Endothelial cell of umbilical vein (primary cell): ENCODE data around the gene PRKCB. TPM values are rescaled to one million over a fixed set of nuclear protein-coding genes. Genes with fewer than 3 reads are reported as not detected.

Experiments
- BruUV-seq: library from RNA; stranded (reverse); fragments of 400-500 nt; replicated peaks from 2 replicates; lab custom pipeline; 2021; lab: Mats Ljungman, UMichigan
- CTCF ChIA-PET: fragments of 300-600, 350-600 bp; sonication (Branson Sonifier 250); formaldehyde crosslinking; loops from one replicate; lab custom pipeline; 2021; ENCODE audit warnings: antibody characterized with exemption, inconsistent platforms; lab: Charles Lee
- POLR2A ChIA-PET: fragments of 300-600, 350-600 bp; sonication (Branson Sonifier 250); formaldehyde crosslinking; loops from one replicate; lab custom pipeline; 2021; ENCODE audit warnings: antibody characterized with exemption, inconsistent platforms; lab: Charles Lee
- DNase-seq: peaks from one replicate; pipeline ENCODE4 v3.0.0-alpha.2; 2011; ENCODE audit warnings: low read depth, low spot score
- FAIRE-seq: peaks from 2 replicates; lab custom pipeline; 2011; peaks lifted over from hg19 to GRCh38; lab: Jason Lieb, UNC
- H2AFZ ChIP-seq: 2 replicates; pipeline ENCODE4 v1.6.0; 2012; ENCODE audit warnings: low read depth, low read length, control low read depth, inconsistent platforms
- H3K27ac ChIP-seq: 2 replicates; pipeline ENCODE4 v1.5.1; 2011; ENCODE audit warnings: low read depth, mild to moderate bottlenecking, control low read depth, low read length, moderate library complexity; ENCODE audit not compliant: insufficient read depth
- H3K27me3 ChIP-seq, 2 experiments: 2 replicates each; pipeline versions ENCODE4 v1.6.0 to v1.6.1; 2011; ENCODE audit warnings: low read length in 2 of 2, mixed read lengths in 1 of 2; ENCODE audit not compliant: control insufficient read depth in 2 of 2, insufficient read depth in 2 of 2
- H3K36me3 ChIP-seq, 2 experiments: 2 replicates in 1 of 2; 3 replicates in 1 of 2; pipeline ENCODE4 v1.5.1; 2011; ENCODE audit warnings: low read length in 2 of 2, mild to moderate bottlenecking in 1 of 2, moderate library complexity in 1 of 2; ENCODE audit not compliant: control insufficient read depth in 2 of 2, insufficient read depth in 2 of 2; ENCODE audit errors: extremely low read depth in 1 of 2
- H3K4me1 ChIP-seq: 3 replicates; pipeline ENCODE4 v1.5.1; 2011; ENCODE audit warnings: mild to moderate bottlenecking, low read length; ENCODE audit not compliant: control insufficient read depth, insufficient read depth; ENCODE audit errors: extremely low read depth
- H3K4me2 ChIP-seq: 2 replicates; pipeline ENCODE4 v1.6.1; 2011; ENCODE audit warnings: low read length, control low read depth, mixed read lengths; ENCODE audit not compliant: insufficient read depth
- H3K4me3 ChIP-seq, 3 experiments: fragments of 200-600 bp in 1 of 3; sonication (generic), shearing (Covaris generic) in 1 of 3; replicated peaks in 1 of 3; 2 replicates each; pipeline ENCODE4 v1.5.1; 2011 to 2016; ENCODE audit warnings: control low read depth in 3 of 3, low read length in 3 of 3, mild to moderate bottlenecking in 2 of 3, inconsistent platforms in 1 of 3, low read depth in 1 of 3, moderate library complexity in 1 of 3; ENCODE audit not compliant: insufficient read depth in 1 of 3
- H3K79me2 ChIP-seq: 2 replicates; pipeline ENCODE4 v1.6.0; 2012; ENCODE audit warnings: low read length, inconsistent platforms; ENCODE audit not compliant: control insufficient read depth, insufficient read depth
- H3K9ac ChIP-seq: replicated peaks from 2 replicates; pipeline ENCODE3; 2011; ENCODE audit warnings: low read length, control low read depth; ENCODE audit not compliant: insufficient read depth; ENCODE audit errors: extremely low read depth
- H3K9me1 ChIP-seq: replicated peaks from 3 replicates; pipeline ENCODE4 v1.6.0; 2011; ENCODE audit warnings: mild to moderate bottlenecking, low read length; ENCODE audit not compliant: control insufficient read depth, insufficient read depth; ENCODE audit errors: extremely low read depth
- H3K9me3 ChIP-seq: replicated peaks from 2 replicates; pipeline ENCODE4 v1.5.1; 2012; ENCODE audit warnings: low read length, inconsistent platforms; ENCODE audit not compliant: control insufficient read depth, insufficient read depth
- H4K20me1 ChIP-seq: replicated peaks from 2 replicates; pipeline ENCODE3; 2011; ENCODE audit warnings: mild to moderate bottlenecking, low read length; ENCODE audit not compliant: control insufficient read depth, insufficient read depth; ENCODE audit errors: extremely low read depth
- EZH2 ChIP-seq: IDR thresholded peaks from 2 replicates; pipeline ENCODE4 v1.6.1; 2012; ENCODE audit warnings: borderline replicate concordance, low read depth, mild to moderate bottlenecking, moderate library complexity, low read length, inconsistent platforms; ENCODE audit not compliant: severe bottlenecking
- FOS ChIP-seq: IDR thresholded peaks from 2 replicates; pipeline ENCODE4 v1.6.1; 2011; ENCODE audit warnings: mild to moderate bottlenecking, low read length, moderate library complexity, borderline replicate concordance; ENCODE audit not compliant: insufficient read depth
- GATA2 ChIP-seq: IDR thresholded peaks from 2 replicates; pipeline ENCODE4 v1.7.0; 2011; ENCODE audit warnings: low read depth, mild to moderate bottlenecking, moderate library complexity, mixed read lengths, low read length; ENCODE audit not compliant: insufficient read length, insufficient read depth
- JUN ChIP-seq: IDR thresholded peaks from 2 replicates; pipeline ENCODE4 v1.6.1; 2011; ENCODE audit warnings: borderline replicate concordance, low read depth; ENCODE audit not compliant: insufficient read length, insufficient read depth
- MYC ChIP-seq: IDR thresholded peaks from one replicate; pipeline ENCODE4 v1.6.1; 2011; ENCODE audit warnings: mild to moderate bottlenecking, low read depth, low read length
- POLR2A ChIP-seq: IDR thresholded peaks from 2 replicates; pipeline ENCODE4 v1.6.1; 2012; ENCODE audit warnings: low read depth, mild to moderate bottlenecking, control low read depth, low read length
- POLR2AphosphoS5 ChIP-seq: IDR thresholded peaks from 2 replicates; pipeline ENCODE4 v1.6.1; 2012; ENCODE audit warnings: low read depth, mild to moderate bottlenecking, control low read depth, low read length, moderate library complexity; ENCODE audit not compliant: insufficient read depth
- dilution Hi-C: fragments of 300-500 bp; cut with MboI; formaldehyde crosslinking; loops from one replicate; pipeline ENCODE4 v1.15.0; 2019; ENCODE audit warnings: low sequenced_read_pairs; ENCODE audit not compliant: extremely low pct_ligation_motif_present
- intact Hi-C: fragments of 100-400 bp; cut with micrococcal nuclease; formaldehyde crosslinking; loops from one replicate; pipeline ENCODE4 v1.10.0; 2022
- polyA plus RNA-seq, 4 experiments: library from polyadenylated mRNA; depleted of rRNA in 3 of 4; stranded (reverse) in 3 of 4; unstranded in 1 of 4; fragments of >200 nt; gene quantifications; 2 replicates each; pipeline versions ENCODE4 v1.2.1 to v1.2.3, GENCODE V29; 2011 to 2012; ENCODE audit warnings: missing spikeins in 1 of 4
- total RNA-seq: library from RNA; stranded (reverse); gene quantifications from 2 replicates; pipeline ENCODE4 v1.2.3, GENCODE V29; 2021
- TF ChIP-seq, protein P1 (sequence below), 2 donors: IDR thresholded peaks; 1 replicate in 1 of 2; 2 replicates in 1 of 2; pipeline ENCODE4 v1.5.1; 2011; ENCODE audit warnings: low read length in 2 of 2, mild to moderate bottlenecking in 2 of 2, moderate library complexity in 2 of 2, control low read depth in 1 of 2, inconsistent platforms in 1 of 2, low read depth in 1 of 2; ENCODE audit not compliant: insufficient read depth in 1 of 2; ENCODE audit errors: extremely low read depth in 1 of 2
- TF ChIP-seq, protein P2 (sequence below): IDR thresholded peaks from 2 replicates; pipeline ENCODE4 v1.6.1; 2011; ENCODE audit not compliant: insufficient read depth, insufficient read length

Gene PRKCB
- total and polyA plus RNA-seq, 2 donors (not counting 3 experiments of a cell fraction or from before 2014, with no cell fraction given) = 0.01 TPM; not detected in 1

DNA sequence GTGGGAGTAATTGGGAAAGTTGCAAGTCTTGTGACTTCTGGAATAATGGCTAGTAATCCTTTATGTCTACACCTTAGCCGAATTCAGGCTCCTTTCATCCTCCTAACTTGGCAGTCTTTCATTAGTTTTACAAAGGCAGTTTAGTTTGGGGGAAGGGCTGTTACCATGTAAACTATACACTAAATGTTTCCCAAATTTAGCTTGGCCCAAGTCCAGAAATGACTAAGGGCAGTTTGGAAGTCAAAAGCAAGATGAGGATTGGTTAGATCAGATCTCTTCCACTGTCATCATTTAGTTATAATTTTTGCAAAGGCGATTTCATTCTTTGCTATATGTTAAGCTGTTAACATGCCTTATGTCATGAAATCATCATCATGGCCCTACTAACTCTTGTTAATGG lies 304.9 kb downstream of the PRKCB start:
- intact Hi-C loops = no loop called here
- POLR2A ChIA-PET = no interaction called here
- Histone ChIP-seq H3K9ac (no peak overlapping the region), H3K4me3 (no peak overlapping the region), H4K20me1 (no peaks in the 10 kb centered on the region), H3K4me2 (no peak overlapping the region), H2AFZ (no peak overlapping the region), H3K27me3 (peaks cover 0 to 2% of the 10 kb centered on the region in 2 experiments), H3K4me1 (no peaks in the 10 kb centered on the region), H3K9me1 (no peaks in the 10 kb centered on the region), H3K9me3 (no peaks in the 10 kb centered on the region), H3K27ac (no peak overlapping the region), H3K79me2 (no peaks in the 10 kb centered on the region), H3K36me3 (no peaks in the 10 kb centered on the region)
- FAIRE-seq (no peak), DNase-seq (no peak)
- no TSS peak for BruUV-seq
- dilution Hi-C loops = no loop called here
- CTCF ChIA-PET = interaction anchor here (1.3 kb wide), 1 partner anchor 70 kb away, joined by 7 read pairs; no protein-coding TSS in a partner anchor
- no peak for TF ChIP-seq JUN
- TF ChIP-seq MYC = no peak
- no peak for TF ChIP-seq EZH2
- no peak for TF ChIP-seq POLR2A
- no peak for TF ChIP-seq FOS
- TF ChIP-seq, protein P1, sequence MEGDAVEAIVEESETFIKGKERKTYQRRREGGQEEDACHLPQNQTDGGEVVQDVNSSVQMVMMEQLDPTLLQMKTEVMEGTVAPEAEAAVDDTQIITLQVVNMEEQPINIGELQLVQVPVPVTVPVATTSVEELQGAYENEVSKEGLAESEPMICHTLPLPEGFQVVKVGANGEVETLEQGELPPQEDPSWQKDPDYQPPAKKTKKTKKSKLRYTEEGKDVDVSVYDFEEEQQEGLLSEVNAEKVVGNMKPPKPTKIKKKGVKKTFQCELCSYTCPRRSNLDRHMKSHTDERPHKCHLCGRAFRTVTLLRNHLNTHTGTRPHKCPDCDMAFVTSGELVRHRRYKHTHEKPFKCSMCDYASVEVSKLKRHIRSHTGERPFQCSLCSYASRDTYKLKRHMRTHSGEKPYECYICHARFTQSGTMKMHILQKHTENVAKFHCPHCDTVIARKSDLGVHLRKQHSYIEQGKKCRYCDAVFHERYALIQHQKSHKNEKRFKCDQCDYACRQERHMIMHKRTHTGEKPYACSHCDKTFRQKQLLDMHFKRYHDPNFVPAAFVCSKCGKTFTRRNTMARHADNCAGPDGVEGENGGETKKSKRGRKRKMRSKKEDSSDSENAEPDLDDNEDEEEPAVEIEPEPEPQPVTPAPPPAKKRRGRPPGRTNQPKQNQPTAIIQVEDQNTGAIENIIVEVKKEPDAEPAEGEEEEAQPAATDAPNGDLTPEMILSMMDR (IDR thresholded peaks at IDR 0.05; ENCODE audit: extremely low read depth in 1 of 2, insufficient read depth in 1 of 2, low read depth in 1 of 2, low read length in 2 of 2) = no peak
- TF ChIP-seq, protein P2, sequence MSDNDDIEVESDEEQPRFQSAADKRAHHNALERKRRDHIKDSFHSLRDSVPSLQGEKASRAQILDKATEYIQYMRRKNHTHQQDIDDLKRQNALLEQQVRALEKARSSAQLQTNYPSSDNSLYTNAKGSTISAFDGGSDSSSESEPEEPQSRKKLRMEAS = no peak
- TF ChIP-seq GATA2 = no peak
- TF ChIP-seq POLR2AphosphoS5 = no peak
